Esophagus squamous epithelium (tissue), 4 donors: ENCODE measurements around the gene ECE1.

Source experiments
- POLR2A ChIP-seq, 4 donors: fragments of 450-650 bp; IDR thresholded peaks; one replicate each; pipeline ENCODE4 v1.6.1; 2017; ENCODE audit warnings: antibody characterized with exemption in 4 of 4, mild to moderate bottlenecking in 4 of 4, moderate library complexity in 3 of 4
- TF ChIP-seq, protein P1 (sequence below), 6 experiments: fragments of 450-650 bp in 4 of 6; fragments of 200-600 bp in 2 of 6; sonication (generic) in 2 of 6; IDR thresholded peaks; one replicate each; pipeline ENCODE4 v1.5.1; 2016 to 2019; ENCODE audit warnings: antibody characterized with exemption in 6 of 6, mild to moderate bottlenecking in 4 of 6, moderate library complexity in 4 of 6

DNA sequence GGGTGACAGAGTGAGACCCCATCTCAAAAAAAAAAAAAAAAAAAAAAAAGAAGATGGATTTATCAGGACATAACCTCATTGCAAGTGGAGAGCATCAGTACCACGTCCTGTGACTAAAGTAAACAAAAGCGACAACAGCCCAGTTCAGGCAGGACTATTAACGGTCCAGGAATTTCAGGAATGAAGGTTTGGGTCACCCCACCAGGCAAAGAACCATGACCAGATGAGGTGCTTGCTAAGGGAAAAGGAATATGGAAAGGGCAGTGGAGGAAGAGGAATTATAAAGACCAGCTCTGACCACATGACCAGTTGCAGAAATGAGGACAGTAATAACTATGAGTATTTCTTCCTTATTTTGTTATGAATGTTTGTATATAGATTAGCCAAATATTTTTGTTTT, 78.1 kb downstream of the ECE1 start:
- TF ChIP-seq, protein P1, sequence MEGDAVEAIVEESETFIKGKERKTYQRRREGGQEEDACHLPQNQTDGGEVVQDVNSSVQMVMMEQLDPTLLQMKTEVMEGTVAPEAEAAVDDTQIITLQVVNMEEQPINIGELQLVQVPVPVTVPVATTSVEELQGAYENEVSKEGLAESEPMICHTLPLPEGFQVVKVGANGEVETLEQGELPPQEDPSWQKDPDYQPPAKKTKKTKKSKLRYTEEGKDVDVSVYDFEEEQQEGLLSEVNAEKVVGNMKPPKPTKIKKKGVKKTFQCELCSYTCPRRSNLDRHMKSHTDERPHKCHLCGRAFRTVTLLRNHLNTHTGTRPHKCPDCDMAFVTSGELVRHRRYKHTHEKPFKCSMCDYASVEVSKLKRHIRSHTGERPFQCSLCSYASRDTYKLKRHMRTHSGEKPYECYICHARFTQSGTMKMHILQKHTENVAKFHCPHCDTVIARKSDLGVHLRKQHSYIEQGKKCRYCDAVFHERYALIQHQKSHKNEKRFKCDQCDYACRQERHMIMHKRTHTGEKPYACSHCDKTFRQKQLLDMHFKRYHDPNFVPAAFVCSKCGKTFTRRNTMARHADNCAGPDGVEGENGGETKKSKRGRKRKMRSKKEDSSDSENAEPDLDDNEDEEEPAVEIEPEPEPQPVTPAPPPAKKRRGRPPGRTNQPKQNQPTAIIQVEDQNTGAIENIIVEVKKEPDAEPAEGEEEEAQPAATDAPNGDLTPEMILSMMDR (IDR thresholded peaks at IDR 0.05), result no peak
- TF ChIP-seq POLR2A (IDR thresholded peaks at IDR 0.05), result no peak
